Measurements from ENCODE around the gene ACSM3.
A peak's percentile ranks its signal among the peaks of the same experiment; 100 is the strongest.
"Not testable (repeated sequence)": the region's sequence is repeated elsewhere in the genome, so short reads cannot be mapped to it uniquely, and the experiment has no call there.

The ACSM3 gene, protein sequence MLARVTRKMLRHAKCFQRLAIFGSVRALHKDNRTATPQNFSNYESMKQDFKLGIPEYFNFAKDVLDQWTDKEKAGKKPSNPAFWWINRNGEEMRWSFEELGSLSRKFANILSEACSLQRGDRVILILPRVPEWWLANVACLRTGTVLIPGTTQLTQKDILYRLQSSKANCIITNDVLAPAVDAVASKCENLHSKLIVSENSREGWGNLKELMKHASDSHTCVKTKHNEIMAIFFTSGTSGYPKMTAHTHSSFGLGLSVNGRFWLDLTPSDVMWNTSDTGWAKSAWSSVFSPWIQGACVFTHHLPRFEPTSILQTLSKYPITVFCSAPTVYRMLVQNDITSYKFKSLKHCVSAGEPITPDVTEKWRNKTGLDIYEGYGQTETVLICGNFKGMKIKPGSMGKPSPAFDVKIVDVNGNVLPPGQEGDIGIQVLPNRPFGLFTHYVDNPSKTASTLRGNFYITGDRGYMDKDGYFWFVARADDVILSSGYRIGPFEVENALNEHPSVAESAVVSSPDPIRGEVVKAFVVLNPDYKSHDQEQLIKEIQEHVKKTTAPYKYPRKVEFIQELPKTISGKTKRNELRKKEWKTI

DNA sequence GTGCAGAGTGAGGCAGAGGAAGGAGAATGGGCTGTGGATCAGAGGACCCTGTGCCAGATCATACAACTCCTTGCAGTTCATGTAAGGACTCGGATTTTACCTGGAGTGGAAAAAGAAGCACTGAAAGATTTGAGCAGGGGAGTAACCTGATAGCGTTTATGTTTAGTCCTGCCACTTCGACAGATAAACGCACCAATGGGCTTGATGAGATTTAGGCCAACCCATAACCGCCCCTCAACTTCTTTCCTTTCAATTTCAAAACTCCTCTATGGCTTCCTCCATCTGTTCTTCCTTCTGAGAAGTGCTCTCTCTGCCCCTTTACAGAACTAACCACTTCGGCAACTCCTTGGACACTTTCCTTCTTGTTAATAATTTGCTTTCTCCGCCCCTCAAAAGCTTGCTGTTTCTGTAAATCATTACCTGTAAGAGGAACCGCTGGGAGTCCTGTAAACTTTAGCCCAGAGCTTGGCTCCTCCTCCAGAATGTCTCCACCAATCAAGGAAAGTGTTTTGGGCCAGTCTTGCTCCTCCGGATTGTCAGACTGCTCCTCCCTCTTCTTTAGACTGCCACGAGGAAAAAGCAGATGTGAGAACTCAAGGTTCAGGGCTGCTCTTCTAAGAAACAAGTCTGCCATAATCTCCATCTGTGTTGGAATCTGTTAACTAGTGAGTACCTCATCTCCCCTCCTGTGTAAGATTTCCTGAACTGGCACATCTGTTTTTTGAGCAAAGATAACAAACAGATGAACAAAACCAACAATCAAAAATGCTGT is at the start of gene ACSM3:
Gene ACSM3, plus strand, starts transcription at position 554 of the 772 bp plus-strand sequence. CDS start 6,021 bp downstream, outside the sequence.
- CTCF ChIA-PET, result interaction anchor here (0.9 to 3.7 kb wide), 3 partner anchors 11 to 25 kb away, joined by 3 to 14 read pairs (median 3); no protein-coding TSS in a partner anchor

DNA sequence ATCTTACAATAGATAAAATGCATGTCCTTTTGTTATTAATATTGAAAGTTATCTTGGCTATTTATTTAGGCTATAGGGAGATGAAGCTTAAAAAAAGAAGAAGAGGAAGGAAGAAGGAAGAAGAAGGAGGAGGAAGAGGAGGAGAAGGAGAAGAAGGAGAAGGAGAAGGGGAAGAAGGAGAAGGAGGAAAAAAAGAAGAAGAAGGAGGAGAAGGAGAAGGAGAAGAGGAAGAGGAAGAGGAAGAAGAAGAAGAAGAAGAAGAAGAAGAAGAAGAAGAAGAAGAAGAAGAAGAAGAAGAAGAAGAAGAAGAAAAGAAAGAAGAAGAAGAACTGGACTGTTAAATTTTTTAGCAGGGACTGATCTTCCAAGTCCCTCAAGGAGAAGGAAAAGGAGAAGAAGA is 46.1 kb upstream of the ACSM3 start:
- POLR2A ChIA-PET; DNase-seq (ENCODE audit: extremely low spot score): not testable (repeated sequence)
- CTCF ChIA-PET, result interaction anchor here (1.2 to 1.7 kb wide), 2 partner anchors 12 to 14 kb away, joined by 3 to 4 read pairs; no protein-coding TSS in a partner anchor

More for the DNA sequence above, at the start of gene ACSM3:
- POLR2A ChIA-PET, result no interaction called here
- peak; percentile 88 for DNase-seq (ENCODE audit: extremely low spot score)
- TF ChIP-seq, protein P1, sequence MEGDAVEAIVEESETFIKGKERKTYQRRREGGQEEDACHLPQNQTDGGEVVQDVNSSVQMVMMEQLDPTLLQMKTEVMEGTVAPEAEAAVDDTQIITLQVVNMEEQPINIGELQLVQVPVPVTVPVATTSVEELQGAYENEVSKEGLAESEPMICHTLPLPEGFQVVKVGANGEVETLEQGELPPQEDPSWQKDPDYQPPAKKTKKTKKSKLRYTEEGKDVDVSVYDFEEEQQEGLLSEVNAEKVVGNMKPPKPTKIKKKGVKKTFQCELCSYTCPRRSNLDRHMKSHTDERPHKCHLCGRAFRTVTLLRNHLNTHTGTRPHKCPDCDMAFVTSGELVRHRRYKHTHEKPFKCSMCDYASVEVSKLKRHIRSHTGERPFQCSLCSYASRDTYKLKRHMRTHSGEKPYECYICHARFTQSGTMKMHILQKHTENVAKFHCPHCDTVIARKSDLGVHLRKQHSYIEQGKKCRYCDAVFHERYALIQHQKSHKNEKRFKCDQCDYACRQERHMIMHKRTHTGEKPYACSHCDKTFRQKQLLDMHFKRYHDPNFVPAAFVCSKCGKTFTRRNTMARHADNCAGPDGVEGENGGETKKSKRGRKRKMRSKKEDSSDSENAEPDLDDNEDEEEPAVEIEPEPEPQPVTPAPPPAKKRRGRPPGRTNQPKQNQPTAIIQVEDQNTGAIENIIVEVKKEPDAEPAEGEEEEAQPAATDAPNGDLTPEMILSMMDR (IDR thresholded peaks at IDR 0.05; ENCODE audit: control extremely low read depth, extremely low read depth, low read depth, missing control alignments), result no peak

GRCh38 chr16:20720251-20720650 is 43.6 kb upstream of the ACSM3 start:
- POLR2A ChIA-PET, result no interaction called here
- TF ChIP-seq, protein P1 (IDR thresholded peaks at IDR 0.05; ENCODE audit: control extremely low read depth, extremely low read depth, low read depth, missing control alignments), result no peak
- CTCF ChIA-PET, result interaction anchor here (1.5 kb wide), 1 partner anchor 9 kb away, joined by 5 read pairs; no protein-coding TSS in a partner anchor
- no peak for DNase-seq (ENCODE audit: extremely low spot score)

- DNase-seq (ENCODE audit: extremely low spot score), result no peak
- POLR2A ChIA-PET, result no interaction called here
- CTCF ChIA-PET, result interaction anchor here (1.4 to 1.5 kb wide), 2 partner anchors 10 to 14 kb away, joined by 3 read pairs; no protein-coding TSS in a partner anchor
- TF ChIP-seq, protein P1 (IDR thresholded peaks at IDR 0.05; ENCODE audit: control extremely low read depth, extremely low read depth, low read depth, missing control alignments), result no peak
Measured at GRCh38 chr16:20726661-20727060, 37.2 kb upstream of the ACSM3 start.

DNA sequence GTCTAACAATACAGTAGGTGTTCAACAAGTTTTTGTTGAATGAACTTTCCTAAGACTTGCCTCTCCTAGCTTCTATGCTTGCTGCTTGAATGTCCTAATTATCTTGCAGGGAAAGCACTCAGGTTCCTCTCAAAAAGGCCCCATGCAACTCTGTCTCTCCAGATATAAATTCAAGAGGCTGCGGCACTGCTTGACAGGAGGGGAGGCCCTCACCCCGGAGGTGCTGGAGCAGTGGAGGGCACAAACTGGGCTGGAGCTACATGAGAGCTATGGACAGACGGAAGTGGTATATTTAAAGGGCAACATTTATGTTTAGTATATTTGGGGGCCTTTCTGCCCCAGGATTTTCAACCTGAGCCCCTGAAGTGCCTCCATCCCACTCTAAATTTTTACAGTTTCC is 36.6 kb upstream of the ACSM3 start:
- TF ChIP-seq, protein P1 (IDR thresholded peaks at IDR 0.05; ENCODE audit: control extremely low read depth, extremely low read depth, low read depth, missing control alignments), result no peak
- CTCF ChIA-PET, result interaction anchor here (1.4 to 1.5 kb wide), 2 partner anchors 11 to 14 kb away, joined by 3 read pairs; no protein-coding TSS in a partner anchor
- no peak for DNase-seq (ENCODE audit: extremely low spot score)
- POLR2A ChIA-PET, result no interaction called here

- no peak for DNase-seq (ENCODE audit: extremely low spot score)
- TF ChIP-seq, protein P1 (IDR thresholded peaks at IDR 0.05; ENCODE audit: control extremely low read depth, extremely low read depth, low read depth, missing control alignments), result no peak
- POLR2A ChIA-PET, result no interaction called here
- CTCF ChIA-PET, result interaction anchor here (1.0 to 1.6 kb wide), 2 partner anchors 9 to 12 kb away, joined by 4 to 5 read pairs; no protein-coding TSS in a partner anchor
Measured at GRCh38 chr16:20729141-20729540, 34.7 kb upstream of the ACSM3 start.
